Measurements from ENCODE around the gene MBP. TPM values are rescaled to one million over a fixed set of nuclear protein-coding genes. Genes with fewer than 3 reads are reported as not detected.
"Not testable (repeated sequence)": the region's sequence is repeated elsewhere in the genome, so short reads cannot be mapped to it uniquely, and the experiment has no call there.

MBP gene
- total RNA-seq, 1 donor from 2014 or later, result 9.7 TPM

- Mint-ChIP-seq H3K36me3 (ENCODE audit: low read depth, unreplicated experiment) (no peaks in the 10 kb centered on the region), H3K9me3 (ENCODE audit: unreplicated experiment) (no peaks in the 10 kb centered on the region), H3K4me3 (ENCODE audit: unreplicated experiment) (no peak overlapping the region), H3K27ac (ENCODE audit: unreplicated experiment) (no peak overlapping the region), H3K4me1 (ENCODE audit: unreplicated experiment) (peaks cover 13% of the 10 kb centered on the region), H3K27me3 (ENCODE audit: unreplicated experiment) (peaks cover 3% of the 10 kb centered on the region)
- no peak for TF ChIP-seq CTCF (IDR thresholded peaks at IDR 0.05; ENCODE audit: unreplicated experiment)
- DNase-seq (ENCODE audit: low spot score), result no peak
Observed at GRCh38 chr18:76993573-76993972, 139.0 kb downstream of the MBP start.

GRCh38 chr18:76993085-76993382 is 139.5 kb downstream of the MBP start:
- no peak for DNase-seq (ENCODE audit: low spot score)
- no peak for TF ChIP-seq CTCF (IDR thresholded peaks at IDR 0.05; ENCODE audit: unreplicated experiment)
- Mint-ChIP-seq H3K9me3 (ENCODE audit: unreplicated experiment) (no peaks in the 10 kb centered on the region), H3K27me3 (ENCODE audit: unreplicated experiment) (peaks cover 6% of the 10 kb centered on the region), H3K4me1 (ENCODE audit: unreplicated experiment) (peaks cover 18% of the 10 kb centered on the region), H3K4me3 (ENCODE audit: unreplicated experiment) (no peak overlapping the region), H3K27ac (ENCODE audit: unreplicated experiment) (no peak overlapping the region), H3K36me3 (ENCODE audit: low read depth, unreplicated experiment) (no peaks in the 10 kb centered on the region)

GRCh38 chr18:76992226-76993084 is 140.1 kb downstream of the MBP start:
- H3K27me3 Mint-ChIP-seq (ENCODE audit: unreplicated experiment), result peaks cover 5% of the 10 kb centered on the region
- H3K27ac Mint-ChIP-seq (ENCODE audit: unreplicated experiment), result no peak overlapping the region
- peaks cover 21% of the 10 kb centered on the region for H3K4me1 Mint-ChIP-seq (ENCODE audit: unreplicated experiment)
- TF ChIP-seq CTCF (IDR thresholded peaks at IDR 0.05; ENCODE audit: unreplicated experiment), result no peak
- no peaks in the 10 kb centered on the region for H3K36me3 Mint-ChIP-seq (ENCODE audit: low read depth, unreplicated experiment)
- no peak for DNase-seq (ENCODE audit: low spot score)
- no peak overlapping the region for H3K4me3 Mint-ChIP-seq (ENCODE audit: unreplicated experiment)
- no peaks in the 10 kb centered on the region for H3K9me3 Mint-ChIP-seq (ENCODE audit: unreplicated experiment)

- Mint-ChIP-seq H3K27ac (ENCODE audit: unreplicated experiment) (no peak overlapping the region), H3K4me1 (ENCODE audit: unreplicated experiment) (peaks cover 33% of the 10 kb centered on the region), H3K27me3 (ENCODE audit: unreplicated experiment) (peaks cover 5% of the 10 kb centered on the region), H3K36me3 (ENCODE audit: low read depth, unreplicated experiment) (no peaks in the 10 kb centered on the region), H3K4me3 (ENCODE audit: unreplicated experiment) (no peak overlapping the region), H3K9me3 (ENCODE audit: unreplicated experiment) (no peaks in the 10 kb centered on the region)
- TF ChIP-seq CTCF (IDR thresholded peaks at IDR 0.05; ENCODE audit: unreplicated experiment), result no peak
- DNase-seq (ENCODE audit: low spot score), result no peak
Observed at GRCh38 chr18:76991021-76991688, 141.4 kb downstream of the MBP start.

GRCh38 chr18:76990343-76991020 is 142.1 kb downstream of the MBP start:
- H3K4me1 Mint-ChIP-seq (ENCODE audit: unreplicated experiment), result peaks cover 38% of the 10 kb centered on the region
- H3K27ac Mint-ChIP-seq (ENCODE audit: unreplicated experiment); H3K27me3 Mint-ChIP-seq (ENCODE audit: unreplicated experiment); DNase-seq (ENCODE audit: low spot score); H3K9me3 Mint-ChIP-seq (ENCODE audit: unreplicated experiment); H3K4me3 Mint-ChIP-seq (ENCODE audit: unreplicated experiment); H3K36me3 Mint-ChIP-seq (ENCODE audit: low read depth, unreplicated experiment): not testable (repeated sequence)
